ENCODE measurements around the gene ASGR1.

ASGR1 gene

GRCh38 chr17:7214300-7215135 is 35.3 kb upstream of the ASGR1 start:
- no peak overlapping the region for H2BK120ac ChIP-seq (ENCODE audit: insufficient read depth, low read length, poor library complexity)
- peaks cover 1% of the 10 kb centered on the region for H3K79me2 ChIP-seq (ENCODE audit: control insufficient read depth, insufficient read depth, low read length, poor library complexity)
- H3K4me3 ChIP-seq (ENCODE audit: low read depth, low read length), result peak overlapping the region; percentile 14

DNA sequence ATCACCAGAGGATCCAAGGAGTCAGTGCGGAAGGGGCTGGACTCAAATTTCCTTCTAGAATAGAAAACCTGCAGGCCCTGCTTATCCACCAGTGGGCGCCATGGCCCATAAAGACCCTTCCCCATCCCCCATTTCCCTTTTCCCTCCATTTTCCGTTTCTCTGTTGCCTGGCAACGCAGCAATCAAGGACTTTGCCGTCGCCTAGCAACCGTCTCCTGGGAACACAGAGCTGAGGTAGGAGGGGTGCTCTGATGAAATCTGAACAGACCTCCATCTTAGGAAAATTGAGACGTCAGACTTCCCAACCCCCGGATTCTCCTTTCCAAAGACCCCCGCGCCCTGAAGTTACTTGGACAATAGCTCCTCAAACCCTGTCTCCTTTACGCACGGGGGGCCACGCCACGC is 34.7 kb upstream of the ASGR1 start:
- Histone ChIP-seq H3K4me3 (ENCODE audit: low read depth, low read length) (no peak overlapping the region), H3K9ac (ENCODE audit: low read length) (no peak overlapping the region), H3K4me1 (ENCODE audit: control insufficient read depth in 1 of 2, insufficient read depth in 2 of 2, low read length in 2 of 2) (peaks cover 31 to 43% of the 10 kb centered on the region in 2 experiments), H2AFZ (ENCODE audit: insufficient read depth, low read length, poor library complexity) (no peak overlapping the region), H3K79me1 (ENCODE audit: low read length) (peaks cover 10% of the 10 kb centered on the region), H3K18ac (ENCODE audit: low read length) (no peak overlapping the region), H3K36me3 (ENCODE audit: control insufficient read depth in 1 of 2, insufficient read depth in 2 of 2, low read length in 2 of 2) (no peaks in the 10 kb centered on the region), H2BK12ac (ENCODE audit: low read length) (no peak overlapping the region), H3K27ac (ENCODE audit: low read depth, low read length) (no peak overlapping the region), H2BK5ac (ENCODE audit: low read depth, low read length, poor library complexity) (no peak overlapping the region), H4K12ac (ENCODE audit: low read depth, low read length) (no peak overlapping the region), H4K91ac (ENCODE audit: low read depth, low read length) (no peak overlapping the region), H3K14ac (ENCODE audit: low read length) (no peak overlapping the region), H2BK120ac (ENCODE audit: insufficient read depth, low read length, poor library complexity) (no peak overlapping the region), H4K8ac (ENCODE audit: low read depth, low read length) (no peak overlapping the region), H3K27me3 (ENCODE audit: insufficient read depth, low read length) (no peaks in the 10 kb centered on the region), H3K4me2 (ENCODE audit: low read length) (peak overlapping the region; percentile 55), H3K23ac (ENCODE audit: low read length) (no peak overlapping the region), H2AK5ac (ENCODE audit: low read length) (no peak overlapping the region), H3K9me3 (ENCODE audit: insufficient read depth, low read depth, low read length) (no peaks in the 10 kb centered on the region), H3K4ac (ENCODE audit: low read depth, low read length) (no peak overlapping the region), H3K79me2 (ENCODE audit: control insufficient read depth, insufficient read depth, low read length, poor library complexity) (peaks cover 1% of the 10 kb centered on the region)
- WGBS (ENCODE audit: extremely low coverage, insufficient coverage, insufficient read length), result no CpG with 5 or more reads among the region's 15 CpGs
- DNase-seq, result peak; percentile 77 to 82

More at GRCh38 chr17:7214300-7215135, 35.3 kb upstream of the ASGR1 start:
- Histone ChIP-seq H2BK5ac (ENCODE audit: low read depth, low read length, poor library complexity) (no peak overlapping the region), H3K4me2 (ENCODE audit: low read length) (peak overlapping the region; percentile 75), H3K14ac (ENCODE audit: low read length) (no peak overlapping the region), H3K23ac (ENCODE audit: low read length) (no peak overlapping the region), H2AK5ac (ENCODE audit: low read length) (no peak overlapping the region), H3K4ac (ENCODE audit: low read depth, low read length) (no peak overlapping the region), H2BK12ac (ENCODE audit: low read length) (no peak overlapping the region), H4K12ac (ENCODE audit: low read depth, low read length) (no peak overlapping the region), H3K79me1 (ENCODE audit: low read length) (peaks cover 13% of the 10 kb centered on the region), H4K91ac (ENCODE audit: low read depth, low read length) (no peak overlapping the region), H3K9me3 (ENCODE audit: insufficient read depth, low read depth, low read length) (no peaks in the 10 kb centered on the region), H4K8ac (ENCODE audit: low read depth, low read length) (no peak overlapping the region), H3K9ac (ENCODE audit: low read length) (no peak overlapping the region), H3K36me3 (ENCODE audit: control insufficient read depth in 1 of 2, insufficient read depth in 2 of 2, low read length in 2 of 2) (no peaks in the 10 kb centered on the region), H3K4me1 (ENCODE audit: control insufficient read depth in 1 of 2, insufficient read depth in 2 of 2, low read length in 2 of 2) (peaks cover 29 to 46% of the 10 kb centered on the region in 2 experiments), H3K27me3 (ENCODE audit: insufficient read depth, low read length) (no peaks in the 10 kb centered on the region), H3K27ac (ENCODE audit: low read depth, low read length) (peak overlapping the region; percentile 28), H2AFZ (ENCODE audit: insufficient read depth, low read length, poor library complexity) (no peak overlapping the region), H3K18ac (ENCODE audit: low read length) (no peak overlapping the region)
- no CpG with 5 or more reads among the region's 45 CpGs for WGBS (ENCODE audit: extremely low coverage, insufficient coverage, insufficient read length)
- peak; percentile 98 for DNase-seq

- no peak overlapping the region for H3K4me3 ChIP-seq (ENCODE audit: low read depth, low read length)
- peak overlapping the region; percentile 62 for H3K4me2 ChIP-seq (ENCODE audit: low read length)
- peak overlapping the region; percentile 22 for H3K23ac ChIP-seq (ENCODE audit: low read length)
- no peak overlapping the region for H2BK5ac ChIP-seq (ENCODE audit: low read depth, low read length, poor library complexity)
- no peak overlapping the region for H4K91ac ChIP-seq (ENCODE audit: low read depth, low read length)
- H3K18ac ChIP-seq (ENCODE audit: low read length), result no peak overlapping the region
- no peak overlapping the region for H2AK5ac ChIP-seq (ENCODE audit: low read length)
- H3K79me1 ChIP-seq (ENCODE audit: low read length), result peaks cover 3% of the 10 kb centered on the region
- no peak overlapping the region for H4K8ac ChIP-seq (ENCODE audit: low read depth, low read length)
- H2BK120ac ChIP-seq (ENCODE audit: insufficient read depth, low read length, poor library complexity), result no peak overlapping the region
- peaks cover 29 to 40% of the 10 kb centered on the region in 2 experiments for H3K4me1 ChIP-seq (ENCODE audit: control insufficient read depth in 1 of 2, insufficient read depth in 2 of 2, low read length in 2 of 2)
- H3K27me3 ChIP-seq (ENCODE audit: insufficient read depth, low read length), result no peaks in the 10 kb centered on the region
- H2AFZ ChIP-seq (ENCODE audit: insufficient read depth, low read length, poor library complexity), result no peak overlapping the region
- H3K36me3 ChIP-seq (ENCODE audit: control insufficient read depth in 1 of 2, insufficient read depth in 2 of 2, low read length in 2 of 2), result no peaks in the 10 kb centered on the region
- H3K9me3 ChIP-seq (ENCODE audit: insufficient read depth, low read depth, low read length), result peaks cover 2% of the 10 kb centered on the region
- H2BK12ac ChIP-seq (ENCODE audit: low read length), result no peak overlapping the region
- DNase-seq, result no peak
- no peak overlapping the region for H3K27ac ChIP-seq (ENCODE audit: low read depth, low read length)
- no peak overlapping the region for H4K12ac ChIP-seq (ENCODE audit: low read depth, low read length)
- peaks cover 1% of the 10 kb centered on the region for H3K79me2 ChIP-seq (ENCODE audit: control insufficient read depth, insufficient read depth, low read length, poor library complexity)
- peak overlapping the region; percentile 29 for H3K9ac ChIP-seq (ENCODE audit: low read length)
- H3K14ac ChIP-seq (ENCODE audit: low read length), result peak overlapping the region; percentile 21
- WGBS (ENCODE audit: extremely low coverage, insufficient coverage, insufficient read length), result no CpG with 5 or more reads among the region's 37 CpGs
- H3K4ac ChIP-seq (ENCODE audit: low read depth, low read length), result peak overlapping the region; percentile 56
Observed at GRCh38 chr17:7211491-7212273, 32.5 kb upstream of the ASGR1 start.

DNA sequence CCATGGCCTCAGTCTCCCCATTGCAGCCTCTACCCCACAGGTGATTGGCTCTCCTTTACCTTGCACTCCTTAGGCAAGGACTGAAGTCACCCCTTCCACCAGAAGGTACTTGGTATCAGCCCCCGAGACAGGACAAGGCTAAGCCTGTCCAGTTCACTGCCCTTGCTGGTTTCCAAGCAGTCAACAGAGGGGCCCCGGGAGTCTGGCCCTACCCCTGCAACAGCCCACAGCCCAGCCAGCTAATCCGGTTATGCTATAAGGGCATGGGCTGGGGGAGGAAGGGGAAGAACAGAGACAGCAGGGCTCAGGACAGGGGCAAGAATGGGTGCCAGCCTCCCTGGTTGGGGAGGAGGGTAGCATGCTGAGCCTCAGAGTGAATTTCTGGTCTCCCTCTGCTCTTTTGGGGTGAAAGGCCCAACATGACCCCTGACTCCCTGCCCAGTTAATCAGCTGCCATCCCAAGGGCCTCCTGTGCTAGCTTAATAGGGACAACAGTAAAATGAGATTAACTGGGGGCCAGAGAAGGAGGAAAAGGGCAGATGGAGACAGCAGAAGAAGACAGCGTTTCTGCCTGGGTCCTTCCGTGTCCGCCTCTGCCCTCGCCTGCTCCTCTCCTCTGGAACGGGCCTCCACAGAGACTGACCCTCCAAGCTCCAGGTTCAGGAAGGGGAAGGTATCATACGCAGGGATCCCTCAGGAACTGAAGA is 29.7 kb upstream of the ASGR1 start:
- WGBS (ENCODE audit: extremely low coverage, insufficient coverage, insufficient read length), result no CpG with 5 or more reads among the region's 9 CpGs
- no peak overlapping the region for H2AFZ ChIP-seq (ENCODE audit: insufficient read depth, low read length, poor library complexity)
- H3K4me1 ChIP-seq (ENCODE audit: control insufficient read depth in 1 of 2, insufficient read depth in 2 of 2, low read length in 2 of 2), result peaks cover 19 to 20% of the 10 kb centered on the region in 2 experiments
- H3K14ac ChIP-seq (ENCODE audit: low read length), result no peak overlapping the region
- no peak overlapping the region for H3K4me2 ChIP-seq (ENCODE audit: low read length)
- H3K79me2 ChIP-seq (ENCODE audit: control insufficient read depth, insufficient read depth, low read length, poor library complexity), result peaks cover 1% of the 10 kb centered on the region
- H3K79me1 ChIP-seq (ENCODE audit: low read length), result peaks cover 2% of the 10 kb centered on the region
- H3K9ac ChIP-seq (ENCODE audit: low read length), result no peak overlapping the region
- H3K27me3 ChIP-seq (ENCODE audit: insufficient read depth, low read length), result no peaks in the 10 kb centered on the region
- H4K91ac ChIP-seq (ENCODE audit: low read depth, low read length), result no peak overlapping the region
- H3K23ac ChIP-seq (ENCODE audit: low read length), result no peak overlapping the region
- no peak overlapping the region for H3K4ac ChIP-seq (ENCODE audit: low read depth, low read length)
- peaks cover 4% of the 10 kb centered on the region for H3K9me3 ChIP-seq (ENCODE audit: insufficient read depth, low read depth, low read length)
- no peak overlapping the region for H2BK120ac ChIP-seq (ENCODE audit: insufficient read depth, low read length, poor library complexity)
- H2BK12ac ChIP-seq (ENCODE audit: low read length), result no peak overlapping the region
- no peak overlapping the region for H4K12ac ChIP-seq (ENCODE audit: low read depth, low read length)
- no peak overlapping the region for H3K4me3 ChIP-seq (ENCODE audit: low read depth, low read length)
- DNase-seq, result no peak
- peaks cover 3% of the 10 kb centered on the region in 2 experiments for H3K36me3 ChIP-seq (ENCODE audit: control insufficient read depth in 1 of 2, insufficient read depth in 2 of 2, low read length in 2 of 2)
- H3K18ac ChIP-seq (ENCODE audit: low read length), result no peak overlapping the region
- H2AK5ac ChIP-seq (ENCODE audit: low read length), result no peak overlapping the region
- H2BK5ac ChIP-seq (ENCODE audit: low read depth, low read length, poor library complexity), result no peak overlapping the region
- no peak overlapping the region for H4K8ac ChIP-seq (ENCODE audit: low read depth, low read length)
- H3K27ac ChIP-seq (ENCODE audit: low read depth, low read length), result no peak overlapping the region

All from trophoblast cell (in vitro differentiated cells and primary cell).